22Rv1 (cell line): ENCODE measurements around the gene C5AR1.

Experiments
- CTCF ChIP-seq: fragments of 450-650 bp; IDR thresholded peaks from 2 replicates; pipeline ENCODE4 v1.5.1; 2017; ENCODE audit warnings: mild to moderate bottlenecking
- ZFX ChIP-seq: fragments of 450-650 bp; IDR thresholded peaks from 2 replicates; pipeline ENCODE4 v1.6.1; 2017; ENCODE audit warnings: antibody characterized with exemption, borderline replicate concordance

GRCh38 chr19:47284324-47284899 is 25.2 kb upstream of the C5AR1 start:
- TF ChIP-seq CTCF, result peak; percentile 93
- TF ChIP-seq ZFX, result no peak
